CD4-positive, alpha-beta T cell treated with Interleukin-17A for 1 hour (primary cell): ENCODE data around the gene SAMD9.
A peak's percentile ranks its signal among the peaks of the same experiment; 100 is the strongest.
"Not testable (repeated sequence)": the region's sequence is repeated elsewhere in the genome, so short reads cannot be mapped to it uniquely, and the experiment has no call there.

Experiments used
- DNase-seq: peaks from one replicate; pipeline ENCODE4 v3.0.0-alpha.2; 2020

Gene SAMD9

GRCh38 chr7:93119191-93119905 is 1.6 kb upstream of the SAMD9 start:
- DNase-seq: no peak

- DNase-seq: peak; percentile 10
Measured at GRCh38 chr7:93117327-93117726, 452 bp downstream of the SAMD9 start.

GRCh38 chr7:93115796-93116195 is 2.0 kb downstream of the SAMD9 start:
- DNase-seq: peak; percentile 7

- no peak for DNase-seq
Measured at GRCh38 chr7:93108003-93108402, 9.8 kb downstream of the SAMD9 start.

- no peak for DNase-seq
Measured at GRCh38 chr7:93097388-93097787, 20.4 kb downstream of the SAMD9 start.

GRCh38 chr7:93092757-93093370 is 24.9 kb downstream of the SAMD9 start:
- DNase-seq: peak; percentile 24

GRCh38 chr7:93073357-93073756 is 44.4 kb downstream of the SAMD9 start:
- DNase-seq: not testable (repeated sequence)

GRCh38 chr7:93062599-93062998 is 55.2 kb downstream of the SAMD9 start:
- DNase-seq: no peak

GRCh38 chr7:93060865-93061264 is 56.9 kb downstream of the SAMD9 start:
- no peak for DNase-seq

GRCh38 chr7:93060025-93060424 is 57.8 kb downstream of the SAMD9 start:
- DNase-seq: no peak

- not testable (repeated sequence) for DNase-seq
Measured at GRCh38 chr7:93056621-93057020, 61.2 kb downstream of the SAMD9 start.

GRCh38 chr7:93055543-93056107 is 62.2 kb downstream of the SAMD9 start:
- peak; percentile 66 for DNase-seq

GRCh38 chr7:93054975-93055374 is 62.8 kb downstream of the SAMD9 start:
- DNase-seq: no peak

GRCh38 chr7:93053949-93054943 is 63.5 kb downstream of the SAMD9 start:
- no peak for DNase-seq

GRCh38 chr7:93053209-93053948 is 64.4 kb downstream of the SAMD9 start:
- DNase-seq: no peak

GRCh38 chr7:93051660-93052059 is 66.1 kb downstream of the SAMD9 start:
- DNase-seq: no peak
